Activated T-helper 1 cell treated with anti-CD3 and anti-CD28 coated beads, Interleukin-2, amount 50 U/mL, for 16 hours (primary cell): ENCODE results near the gene CFAP299.
A peak's percentile ranks its signal among the peaks of the same experiment; 100 is the strongest.

Experiments used
- DNase-seq, 2 donors: peaks; one replicate each; pipeline ENCODE4 v3.0.0-alpha.2; 2020; ENCODE audit warnings: low read depth in 1 of 2, low spot score in 1 of 2

CFAP299 gene

DNA sequence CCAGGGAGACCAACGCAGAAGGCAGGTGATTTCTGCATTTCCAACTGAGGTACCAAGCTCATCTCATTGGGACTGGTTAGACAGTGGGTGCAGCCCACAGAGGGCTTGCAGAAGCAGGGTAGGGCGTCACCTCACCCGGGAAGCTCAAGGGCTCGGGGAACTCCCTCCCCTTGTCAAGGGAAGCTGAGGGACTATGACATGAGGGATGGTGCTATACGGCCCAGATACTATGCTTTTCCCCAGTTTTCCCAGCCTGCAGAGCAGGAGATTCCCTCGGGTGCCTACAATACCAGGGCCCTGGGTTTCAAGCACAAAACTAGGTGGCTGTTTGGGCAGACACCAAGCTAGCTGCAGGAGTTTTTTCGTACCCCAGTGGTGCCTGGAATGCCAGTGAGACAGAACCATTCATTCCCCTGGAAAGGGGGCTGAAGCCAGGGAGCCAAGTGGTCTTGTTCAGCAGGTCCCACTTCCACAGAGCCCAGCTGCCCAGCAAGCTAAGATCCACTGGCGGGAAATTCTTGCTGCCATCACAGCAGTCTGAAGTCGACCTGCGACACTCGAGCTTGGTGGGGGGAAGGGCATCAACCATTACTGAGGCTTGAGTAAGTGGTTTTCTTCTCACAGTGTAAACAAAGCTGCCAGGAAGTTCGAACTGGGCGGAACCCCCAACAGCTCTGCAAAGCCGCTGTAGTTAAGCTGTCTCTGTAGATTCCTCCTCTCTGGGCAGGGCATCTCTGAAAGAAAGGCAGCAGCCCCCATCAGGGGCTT is 103.9 kb downstream of the CFAP299 start:
- peak in 1 of 2 donors; percentile 9 for DNase-seq

DNA sequence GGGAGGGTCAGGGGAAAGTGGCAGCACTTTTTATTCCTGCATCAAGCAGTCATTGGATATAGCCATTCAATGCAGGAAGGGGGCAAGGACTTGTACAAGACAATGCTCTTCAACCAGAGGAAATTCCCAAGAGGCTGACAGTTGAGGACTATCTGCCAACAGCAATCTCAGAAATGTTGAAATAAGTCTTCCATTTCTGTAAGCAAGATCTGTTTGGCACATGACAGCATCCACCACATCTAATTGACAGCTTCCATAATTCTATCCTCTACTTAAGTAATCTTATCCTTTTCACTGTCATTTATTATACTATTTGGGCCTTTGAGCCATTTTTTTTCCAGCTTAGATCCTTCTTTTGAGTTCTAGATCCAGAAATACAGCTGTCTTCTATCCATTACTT is 110.7 kb downstream of the CFAP299 start:
- DNase-seq: no peak

GRCh38 chr4:80446664-80447063 is 111.1 kb downstream of the CFAP299 start:
- no peak for DNase-seq

DNA sequence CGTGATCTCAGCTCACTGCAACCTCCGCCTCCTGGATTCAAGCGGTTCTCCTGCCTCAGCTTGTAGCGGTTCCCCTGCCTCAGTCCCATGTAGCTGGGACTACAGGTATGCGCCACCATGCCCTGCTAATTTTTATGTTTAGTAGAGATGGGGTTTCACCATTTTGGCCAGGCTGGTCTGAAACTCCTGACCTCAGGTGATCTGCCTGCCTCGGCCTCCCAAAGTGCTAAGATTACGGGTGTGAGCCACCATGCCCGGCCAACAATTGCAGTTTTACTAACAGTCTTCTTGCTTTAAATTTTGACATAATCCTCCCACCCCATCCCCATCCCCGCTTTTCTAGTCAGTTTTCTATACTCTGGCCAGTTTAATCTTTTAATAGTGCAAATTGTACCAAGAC is 112.0 kb downstream of the CFAP299 start:
- no peak for DNase-seq

GRCh38 chr4:80448056-80448455 is 112.5 kb downstream of the CFAP299 start:
- DNase-seq: no peak

- DNase-seq: no peak
These were observed 116.5 kb downstream of the CFAP299 start for GRCh38 chr4:80452055-80452454.

GRCh38 chr4:80452768-80453167 is 117.2 kb downstream of the CFAP299 start:
- DNase-seq: no peak

DNA sequence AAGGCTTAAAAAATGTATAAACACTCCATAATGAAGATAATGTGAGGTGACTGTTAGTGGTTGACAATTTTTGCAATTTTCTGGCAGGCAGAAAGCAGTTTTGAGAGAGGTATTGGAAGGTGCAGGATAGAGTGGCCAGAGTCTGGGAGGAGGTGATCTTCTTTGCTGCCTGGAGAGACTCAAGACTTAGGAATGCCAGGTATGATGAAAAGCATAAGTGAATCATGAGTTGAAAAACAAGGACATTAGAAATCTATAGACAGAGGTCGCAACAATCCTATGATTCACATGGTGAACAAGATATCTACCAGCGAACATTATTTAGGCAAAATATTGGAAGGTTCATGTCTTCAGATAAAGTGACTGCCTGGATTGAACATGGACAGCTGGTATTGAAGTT is 118.5 kb downstream of the CFAP299 start:
- DNase-seq: no peak

- DNase-seq: no peak
These were observed 119.0 kb downstream of the CFAP299 start for GRCh38 chr4:80454556-80454955.

- DNase-seq: no peak
These were observed 124.5 kb downstream of the CFAP299 start for GRCh38 chr4:80459918-80460473.

DNA sequence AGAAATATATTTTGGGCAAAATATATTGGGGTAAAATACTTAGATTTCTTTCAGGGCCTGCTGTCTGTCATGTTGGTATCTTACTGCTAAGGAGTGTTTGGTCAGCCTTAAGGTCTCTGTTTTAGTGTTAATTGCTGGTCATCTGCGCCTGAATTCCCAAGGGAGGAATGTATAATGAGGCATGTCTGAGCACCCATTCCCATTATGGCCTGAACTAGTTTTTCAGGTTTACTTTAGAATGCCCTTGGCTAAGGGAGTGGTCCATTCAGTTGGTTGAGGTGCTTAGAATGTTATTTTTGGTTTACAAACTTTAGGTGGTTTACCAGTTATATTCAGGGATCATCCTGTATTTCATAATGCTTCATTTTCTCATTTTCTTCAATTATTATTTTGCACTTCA is 125.9 kb downstream of the CFAP299 start:
- no peak for DNase-seq

GRCh38 chr4:80462621-80463091 is 127.1 kb downstream of the CFAP299 start:
- DNase-seq: no peak

GRCh38 chr4:80463509-80463908 is 128.0 kb downstream of the CFAP299 start:
- no peak for DNase-seq

GRCh38 chr4:80465238-80465637 is 129.7 kb downstream of the CFAP299 start:
- no peak for DNase-seq

GRCh38 chr4:80465736-80466135 is 130.2 kb downstream of the CFAP299 start:
- DNase-seq: no peak

DNA sequence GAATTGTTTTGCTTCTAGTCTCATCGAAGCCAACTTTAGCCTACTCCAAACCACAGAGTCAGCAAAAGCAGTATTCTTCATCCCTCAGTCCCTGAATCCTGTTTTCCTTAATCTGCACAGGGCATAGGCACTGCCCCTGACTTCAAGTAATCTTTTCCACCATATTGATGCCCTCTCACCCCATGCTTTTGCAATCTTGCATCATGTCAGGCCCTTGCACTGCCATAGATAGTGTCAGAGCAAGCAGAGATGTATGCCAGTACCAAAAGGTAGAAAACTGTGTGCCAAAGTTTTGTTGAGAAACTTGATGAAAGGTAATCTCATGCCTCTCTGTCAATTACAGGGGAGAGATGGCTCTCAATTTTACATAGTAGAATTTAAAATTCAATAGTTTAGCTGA is 131.1 kb downstream of the CFAP299 start:
- DNase-seq: no peak

DNA sequence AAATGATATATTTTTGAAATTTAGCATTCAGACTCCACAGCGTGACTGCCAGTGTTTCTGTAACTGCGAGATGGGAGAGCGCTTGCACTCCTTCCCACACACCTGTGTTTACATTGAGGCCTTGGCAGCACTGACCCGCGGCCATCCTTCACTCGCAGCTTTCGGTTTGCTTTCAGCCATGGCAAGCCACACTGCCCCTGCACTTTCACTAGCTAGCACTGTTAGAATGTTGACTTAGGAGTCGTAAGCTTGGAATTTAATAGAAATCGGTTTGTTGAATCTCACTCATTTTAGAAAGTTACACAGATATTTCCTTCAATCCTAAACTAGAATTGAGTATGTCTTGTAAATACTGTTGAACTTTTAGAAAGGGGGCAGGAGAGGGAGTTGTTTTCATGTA is 136.2 kb downstream of the CFAP299 start:
- DNase-seq: no peak

DNA sequence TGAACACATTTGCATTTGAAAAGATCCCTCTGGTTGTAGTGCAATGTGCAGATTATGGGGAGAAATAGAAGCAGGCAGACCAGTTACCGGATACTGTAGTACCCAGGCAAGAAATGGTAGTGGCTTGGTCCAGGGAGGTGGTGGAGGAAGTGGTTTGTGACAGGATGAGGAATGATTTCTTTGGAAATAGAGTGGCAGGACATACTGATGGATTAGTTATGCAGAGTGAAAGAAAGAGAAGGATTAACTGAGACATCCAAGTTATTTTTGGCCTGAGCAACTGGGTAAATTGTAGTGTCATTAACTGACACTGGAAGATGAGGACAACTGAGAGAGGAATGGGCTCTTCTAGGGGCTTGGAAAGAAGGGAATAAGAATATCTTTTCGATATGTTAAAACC is 139.7 kb downstream of the CFAP299 start:
- no peak for DNase-seq

DNA sequence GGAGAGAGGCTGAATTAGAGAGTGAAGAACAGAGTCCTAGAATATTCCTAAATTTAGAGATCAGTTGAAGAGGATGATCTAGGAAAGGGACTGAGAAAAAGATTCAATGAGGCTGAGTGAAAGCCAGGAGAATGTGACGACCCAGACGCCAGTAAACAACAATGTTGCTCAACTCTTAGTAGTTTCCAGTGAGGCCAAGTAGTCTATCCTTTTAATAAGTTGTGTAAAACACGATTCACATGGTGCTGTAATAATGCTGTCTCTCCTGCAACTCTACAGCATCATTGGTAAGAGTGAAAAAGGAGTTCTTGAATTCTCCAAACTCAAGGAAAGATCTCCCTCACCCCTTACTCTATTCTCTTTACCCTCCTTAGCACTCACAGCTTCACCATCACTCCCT is 140.3 kb downstream of the CFAP299 start:
- no peak for DNase-seq

DNA sequence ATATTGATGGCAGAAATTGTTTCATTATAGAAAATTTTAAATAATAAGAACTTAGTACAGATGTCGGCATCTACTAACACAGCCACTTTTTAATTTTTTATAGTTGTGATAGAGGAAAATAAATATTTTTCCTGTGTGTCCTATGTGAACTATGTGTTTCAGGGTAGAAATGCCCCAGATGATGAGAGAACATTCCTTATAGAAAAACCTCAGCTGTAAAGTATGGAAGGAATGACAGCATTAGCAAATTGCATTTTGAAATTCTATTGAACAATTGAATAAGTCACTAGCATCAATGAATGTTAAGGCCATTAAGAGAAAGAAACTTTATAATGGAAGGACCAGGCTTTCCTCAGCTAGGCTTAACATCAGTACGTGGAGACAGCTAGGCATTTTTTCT is 149.2 kb downstream of the CFAP299 start:
- DNase-seq: no peak

DNA sequence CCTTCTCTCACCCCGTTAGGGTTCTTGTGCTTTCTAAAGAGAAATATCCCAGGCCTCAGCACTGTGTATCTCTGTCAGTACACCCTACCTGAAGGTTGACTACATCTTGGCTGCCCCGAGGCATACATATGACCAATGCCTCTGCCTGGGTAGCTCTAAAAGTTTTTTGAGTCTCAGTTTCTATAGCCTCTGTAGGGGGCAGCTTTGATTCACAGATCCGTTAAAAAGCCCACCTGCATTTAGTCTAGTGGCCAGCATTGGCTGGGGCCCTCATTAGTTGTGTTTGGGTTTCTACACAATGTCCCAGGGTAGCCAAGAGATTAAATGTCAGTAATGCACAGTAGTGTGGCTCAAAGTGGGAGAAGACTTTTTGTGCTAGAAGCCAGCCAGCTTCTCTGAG is 151.1 kb downstream of the CFAP299 start:
- no peak for DNase-seq

DNA sequence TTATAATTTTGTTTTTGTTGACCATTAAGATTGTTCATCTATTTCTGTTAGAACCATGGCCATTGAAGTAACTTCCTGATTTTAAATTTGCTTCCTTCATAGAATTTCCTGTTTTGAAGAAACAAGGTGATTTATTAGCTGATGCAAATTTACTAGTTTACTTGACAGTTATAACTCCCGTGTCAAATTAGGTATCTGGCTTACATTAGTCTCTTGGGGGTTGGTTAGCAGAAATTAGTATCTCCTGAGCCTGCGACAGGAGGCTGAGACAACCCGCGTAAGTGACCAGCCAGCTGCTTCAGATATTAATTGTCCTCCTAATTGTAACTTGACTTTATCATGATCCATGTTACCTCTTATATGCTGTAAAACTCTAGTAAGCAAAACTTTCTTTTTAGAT is 154.3 kb downstream of the CFAP299 start:
- no peak for DNase-seq

- DNase-seq: peak in 1 of 2 donors; percentile 13
These were observed 157.2 kb downstream of the CFAP299 start for GRCh38 chr4:80492761-80493160.
